Brain microvascular endothelial cell (primary cell): ENCODE results near the gene PREP.
"Not testable (repeated sequence)": the region's sequence is repeated elsewhere in the genome, so short reads cannot be mapped to it uniquely, and the experiment has no call there.

ENCODE experiments used
- DNase-seq: peaks from one replicate; pipeline ENCODE4 v3.0.0-alpha.2; 2020
- H3K27ac ChIP-seq: fragments of 250-450 bp; sonication (Bioruptor Pico); 2 replicates; pipeline ENCODE4 v1.5.1; 2020; ENCODE audit warnings: mild to moderate bottlenecking, moderate library complexity
- H3K27me3 ChIP-seq: fragments of 250-450 bp; sonication (Bioruptor Pico); replicated peaks from 2 replicates; pipeline ENCODE4 v1.5.1; 2020; ENCODE audit warnings: mild to moderate bottlenecking
- H3K36me3 ChIP-seq: fragments of 250-450 bp; sonication (Bioruptor Pico); replicated peaks from 2 replicates; pipeline ENCODE4 v1.5.1; 2020; ENCODE audit warnings: mild to moderate bottlenecking
- H3K4me3 ChIP-seq: 2 replicates; pipeline ENCODE4 v1.5.1; 2011; ENCODE audit warnings: low read depth, mild to moderate bottlenecking, control low read depth, low read length, moderate library complexity
- in situ Hi-C: cut with HindIII; loops from 2 replicates; pipeline ENCODE4 v1.10.0; 2017; ENCODE audit warnings: low sequenced_read_pairs, low pct_ligation_motif_present
- TF ChIP-seq, protein P1 (sequence below): IDR thresholded peaks from 2 replicates; pipeline ENCODE4 v1.5.1; 2011; ENCODE audit warnings: low read depth, mild to moderate bottlenecking, moderate library complexity, low read length, control low read depth, inconsistent platforms; ENCODE audit errors: missing control alignments

PREP gene

DNA sequence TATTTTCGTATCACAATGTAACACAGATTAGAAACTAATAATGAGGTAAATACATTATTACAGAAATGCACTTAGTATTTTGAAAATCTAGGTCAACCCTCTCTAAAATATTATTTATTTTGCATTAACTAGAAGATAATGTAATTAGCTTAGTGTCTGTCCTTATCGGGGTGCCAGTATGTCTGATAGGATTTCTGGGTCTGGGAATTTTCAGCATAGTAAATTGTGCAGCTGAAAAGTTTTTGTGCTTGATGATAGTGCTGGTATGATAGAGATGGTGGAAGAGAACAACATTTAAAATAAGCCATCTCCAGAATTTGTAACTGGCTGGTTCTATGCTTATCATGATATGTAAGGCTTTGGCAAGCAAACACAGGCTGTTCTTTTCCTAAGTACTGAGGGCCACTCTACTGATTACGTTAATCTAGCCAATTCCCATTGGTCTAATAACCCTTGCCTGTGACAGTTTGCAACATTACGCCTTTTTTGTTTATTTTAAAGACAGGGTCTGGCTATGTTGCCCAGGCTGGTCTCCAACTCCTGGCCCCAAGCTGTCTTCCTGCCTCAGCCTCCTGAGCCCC, 50.8 kb downstream of the PREP start:
- H3K27ac ChIP-seq: no peak overlapping the region
- no peak overlapping the region for H3K4me3 ChIP-seq
- in situ Hi-C loops: no loop called here
- no peak for DNase-seq
- H3K27me3 ChIP-seq: no peaks in the 10 kb centered on the region
- peaks cover 12% of the 10 kb centered on the region for H3K36me3 ChIP-seq
- TF ChIP-seq, protein P1, sequence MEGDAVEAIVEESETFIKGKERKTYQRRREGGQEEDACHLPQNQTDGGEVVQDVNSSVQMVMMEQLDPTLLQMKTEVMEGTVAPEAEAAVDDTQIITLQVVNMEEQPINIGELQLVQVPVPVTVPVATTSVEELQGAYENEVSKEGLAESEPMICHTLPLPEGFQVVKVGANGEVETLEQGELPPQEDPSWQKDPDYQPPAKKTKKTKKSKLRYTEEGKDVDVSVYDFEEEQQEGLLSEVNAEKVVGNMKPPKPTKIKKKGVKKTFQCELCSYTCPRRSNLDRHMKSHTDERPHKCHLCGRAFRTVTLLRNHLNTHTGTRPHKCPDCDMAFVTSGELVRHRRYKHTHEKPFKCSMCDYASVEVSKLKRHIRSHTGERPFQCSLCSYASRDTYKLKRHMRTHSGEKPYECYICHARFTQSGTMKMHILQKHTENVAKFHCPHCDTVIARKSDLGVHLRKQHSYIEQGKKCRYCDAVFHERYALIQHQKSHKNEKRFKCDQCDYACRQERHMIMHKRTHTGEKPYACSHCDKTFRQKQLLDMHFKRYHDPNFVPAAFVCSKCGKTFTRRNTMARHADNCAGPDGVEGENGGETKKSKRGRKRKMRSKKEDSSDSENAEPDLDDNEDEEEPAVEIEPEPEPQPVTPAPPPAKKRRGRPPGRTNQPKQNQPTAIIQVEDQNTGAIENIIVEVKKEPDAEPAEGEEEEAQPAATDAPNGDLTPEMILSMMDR: no peak

DNA sequence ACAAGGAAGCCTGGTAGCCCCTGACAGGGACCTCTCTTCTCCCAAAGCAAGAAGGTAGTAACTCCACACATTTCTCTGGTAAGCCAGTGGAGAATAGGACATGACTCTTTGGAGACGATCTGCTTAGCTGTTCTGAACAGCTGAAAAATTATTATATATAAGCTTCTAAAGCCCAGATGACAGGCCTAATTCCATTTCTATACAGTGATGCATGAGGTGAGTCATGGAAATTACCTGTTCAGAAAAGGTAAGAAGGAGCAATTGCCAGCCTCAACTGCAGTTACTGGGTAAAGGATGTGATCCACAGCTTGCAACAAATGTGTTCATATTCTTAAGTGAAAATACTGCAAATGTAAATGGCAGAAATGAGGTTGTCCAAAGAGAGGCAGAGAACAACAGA, 54.0 kb downstream of the PREP start:
- Histone ChIP-seq H3K4me3 (no peak overlapping the region), H3K36me3 (peaks cover 12% of the 10 kb centered on the region), H3K27ac (no peak overlapping the region), H3K27me3 (no peaks in the 10 kb centered on the region)
- DNase-seq: no peak
- in situ Hi-C loops: no loop called here
- TF ChIP-seq, protein P1: no peak

GRCh38 chr6:105346052-105346451, 56.8 kb downstream of the PREP start:
- TF ChIP-seq, protein P1: no peak
- peak; percentile 77 for DNase-seq
- H3K4me3 ChIP-seq: no peak overlapping the region
- in situ Hi-C loops: no loop called here
- peak overlapping the region; percentile 65 for H3K27ac ChIP-seq
- H3K27me3 ChIP-seq: no peaks in the 10 kb centered on the region
- peaks cover 4% of the 10 kb centered on the region for H3K36me3 ChIP-seq

DNA sequence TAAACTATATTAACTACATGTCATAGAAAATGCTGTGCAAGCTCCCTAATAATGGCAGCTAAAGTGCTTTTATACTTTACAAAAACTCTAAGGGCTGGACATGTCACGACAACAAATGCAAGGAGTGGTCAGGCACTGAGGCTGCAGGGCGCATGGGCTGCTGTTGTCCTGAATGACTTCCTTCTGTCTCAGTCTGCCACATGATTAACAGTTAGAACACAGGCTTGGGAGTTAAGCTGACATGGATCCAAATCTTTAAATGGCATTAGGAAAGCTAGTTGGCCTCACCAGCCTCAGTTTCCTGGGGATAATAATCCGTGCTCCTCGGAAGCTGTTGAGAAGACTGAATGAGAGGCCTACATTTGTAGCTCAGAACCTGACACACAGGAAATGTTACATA, 57.4 kb downstream of the PREP start:
- H3K4me3 ChIP-seq: no peak overlapping the region
- no peaks in the 10 kb centered on the region for H3K27me3 ChIP-seq
- peak overlapping the region; percentile 5 for H3K27ac ChIP-seq
- in situ Hi-C loops: no loop called here
- DNase-seq: no peak
- TF ChIP-seq, protein P1: no peak
- H3K36me3 ChIP-seq: no peaks in the 10 kb centered on the region

DNA sequence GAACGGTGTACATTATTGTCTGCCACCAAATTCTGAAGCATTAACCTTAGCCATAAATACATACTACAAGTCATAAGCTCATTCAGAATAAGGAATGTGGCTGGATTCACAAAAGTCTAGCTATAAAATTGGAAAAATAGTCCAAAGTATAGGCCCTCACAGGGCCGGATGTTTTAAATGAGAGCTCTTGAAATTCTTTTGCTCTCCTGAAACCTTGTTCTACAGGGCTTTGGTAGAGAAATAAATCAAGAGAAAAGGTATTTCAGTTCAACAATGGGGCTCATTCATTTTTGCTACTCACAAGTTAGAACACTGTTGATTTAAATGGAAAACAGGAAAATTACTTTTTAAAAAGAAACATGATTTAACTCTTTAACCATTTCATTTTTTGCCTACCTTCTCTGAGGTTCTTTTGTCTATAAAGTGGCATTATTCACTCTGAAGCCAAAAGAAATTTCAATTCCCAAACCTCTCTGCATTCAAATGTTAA, 58.0 kb downstream of the PREP start:
- no peak for DNase-seq
- Histone ChIP-seq H3K27me3 (no peaks in the 10 kb centered on the region), H3K4me3 (no peak overlapping the region), H3K27ac (no peak overlapping the region), H3K36me3 (no peaks in the 10 kb centered on the region)
- in situ Hi-C loops: no loop called here
- TF ChIP-seq, protein P1: no peak

DNA sequence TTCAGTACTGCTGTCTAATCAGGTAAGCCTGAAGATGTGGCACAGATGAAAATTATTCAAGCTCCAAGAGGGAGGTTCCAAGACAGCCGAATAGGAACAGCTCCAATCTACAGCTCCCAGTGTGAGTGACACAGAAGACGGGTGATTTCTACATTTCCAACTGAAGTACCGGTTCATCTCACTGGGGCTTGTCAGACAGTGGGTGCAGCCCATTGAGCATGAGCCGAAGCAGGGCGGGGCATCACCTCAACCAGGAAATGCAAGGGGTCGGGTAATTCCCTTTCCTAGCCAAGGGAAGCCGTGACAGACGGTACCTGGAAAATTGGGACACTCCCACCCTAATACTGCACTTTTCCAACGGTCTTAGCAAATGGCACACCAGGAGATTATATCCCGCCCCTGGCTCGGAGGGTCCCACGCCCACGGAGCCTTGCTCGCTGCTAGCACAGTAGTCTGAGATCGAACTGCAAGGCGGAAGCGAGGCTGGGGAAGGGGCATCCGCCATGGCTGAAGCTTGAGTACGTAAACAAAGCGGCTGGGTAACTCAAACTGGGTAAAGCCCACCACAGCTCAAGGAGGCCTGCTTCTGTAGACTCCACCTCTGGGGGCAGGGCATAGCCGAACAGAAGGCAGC, 64.4 kb downstream of the PREP start:
- H3K4me3 ChIP-seq, H3K27me3 ChIP-seq, DNase-seq, in situ Hi-C loops, H3K36me3 ChIP-seq, H3K27ac ChIP-seq: not testable (repeated sequence)
